Measurements from ENCODE around the gene CNTNAP5.

DNA sequence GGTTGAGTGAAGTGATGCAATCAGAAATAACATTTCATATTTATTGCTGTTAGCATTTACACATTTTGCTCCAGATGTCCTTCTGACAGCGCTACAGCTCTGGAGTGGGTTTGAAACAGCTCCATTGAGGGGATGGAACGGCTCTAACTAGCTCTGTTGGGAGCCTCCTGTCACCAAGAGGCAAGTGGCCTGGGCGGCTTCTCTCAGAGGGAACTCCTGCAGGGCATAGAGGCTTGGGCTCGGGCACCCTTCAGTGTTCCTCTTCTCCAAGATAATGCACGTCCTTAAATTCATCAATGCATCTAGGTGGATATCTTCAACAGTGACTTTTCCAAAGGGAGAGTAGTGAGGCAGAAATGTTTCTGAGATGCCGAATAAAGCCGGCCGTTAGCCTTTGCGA, 122.5 kb downstream of the CNTNAP5 start:
- TF ChIP-seq, protein P1, sequence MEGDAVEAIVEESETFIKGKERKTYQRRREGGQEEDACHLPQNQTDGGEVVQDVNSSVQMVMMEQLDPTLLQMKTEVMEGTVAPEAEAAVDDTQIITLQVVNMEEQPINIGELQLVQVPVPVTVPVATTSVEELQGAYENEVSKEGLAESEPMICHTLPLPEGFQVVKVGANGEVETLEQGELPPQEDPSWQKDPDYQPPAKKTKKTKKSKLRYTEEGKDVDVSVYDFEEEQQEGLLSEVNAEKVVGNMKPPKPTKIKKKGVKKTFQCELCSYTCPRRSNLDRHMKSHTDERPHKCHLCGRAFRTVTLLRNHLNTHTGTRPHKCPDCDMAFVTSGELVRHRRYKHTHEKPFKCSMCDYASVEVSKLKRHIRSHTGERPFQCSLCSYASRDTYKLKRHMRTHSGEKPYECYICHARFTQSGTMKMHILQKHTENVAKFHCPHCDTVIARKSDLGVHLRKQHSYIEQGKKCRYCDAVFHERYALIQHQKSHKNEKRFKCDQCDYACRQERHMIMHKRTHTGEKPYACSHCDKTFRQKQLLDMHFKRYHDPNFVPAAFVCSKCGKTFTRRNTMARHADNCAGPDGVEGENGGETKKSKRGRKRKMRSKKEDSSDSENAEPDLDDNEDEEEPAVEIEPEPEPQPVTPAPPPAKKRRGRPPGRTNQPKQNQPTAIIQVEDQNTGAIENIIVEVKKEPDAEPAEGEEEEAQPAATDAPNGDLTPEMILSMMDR (IDR thresholded peaks at IDR 0.05; ENCODE audit: low read depth, low read length): no peak
- TF ChIP-seq, protein P2, sequence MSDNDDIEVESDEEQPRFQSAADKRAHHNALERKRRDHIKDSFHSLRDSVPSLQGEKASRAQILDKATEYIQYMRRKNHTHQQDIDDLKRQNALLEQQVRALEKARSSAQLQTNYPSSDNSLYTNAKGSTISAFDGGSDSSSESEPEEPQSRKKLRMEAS (IDR thresholded peaks at IDR 0.05; ENCODE audit: low read depth, low read length): no peak
